GM12878 (cell line): ENCODE measurements around the gene RBM19. TPM values are rescaled to one million over a fixed set of nuclear protein-coding genes. Genes with fewer than 3 reads are reported as not detected.

Experiments
- ATAC-seq: fragments of 200-7000 bp; cut with Tn5 transposase; 3 replicates; pipeline ENCODE4 v1.9.1; 2020; ENCODE audit warnings: mild to moderate bottlenecking, moderate library complexity
- BruUV-seq: library from RNA; stranded (reverse); fragments of 400-500 nt; replicated peaks from 2 replicates; lab custom pipeline; 2021; lab: Mats Ljungman, UMichigan
- CTCF ChIA-PET: fragments of 300-600 bp; sonication (Branson Sonifier 250); formaldehyde crosslinking; extraction: SDS; loops from one replicate; lab custom pipeline; 2021; ENCODE audit warnings: inconsistent platforms; lab: Yijun Ruan, JAX
- POLR2A ChIA-PET: fragments of 350-600 bp; formaldehyde crosslinking; extraction: SDS; loops from one replicate; lab custom pipeline; 2021; ENCODE audit warnings: inconsistent platforms; lab: Charles Lee
- RAD21 ChIA-PET: fragments of 300-600 bp; sonication (Branson Sonifier 250); formaldehyde crosslinking; loops from one replicate; lab custom pipeline; 2023; ENCODE audit warnings: antibody characterized with exemption; ENCODE audit not compliant: unreplicated experiment; lab: Charles Lee
- SMC1A ChIA-PET: fragments of 300-600 bp; sonication (Branson Sonifier 250); formaldehyde crosslinking; loops from one replicate; lab custom pipeline; 2023; ENCODE audit not compliant: unreplicated experiment, uncharacterized antibody; lab: Charles Lee
- DNase-seq: peaks from one replicate; pipeline ENCODE4 v3.0.0-alpha.2; 2011; ENCODE audit warnings: low read depth, low spot score
- FAIRE-seq: peaks from 3 replicates; lab custom pipeline; 2011; peaks lifted over from hg19 to GRCh38; lab: Jason Lieb, UNC
- H2AFZ ChIP-seq: 2 replicates; pipeline ENCODE4 v1.6.0; 2011; ENCODE audit warnings: low read depth, low read length, control low read depth; ENCODE audit not compliant: control insufficient read depth
- H3K27ac ChIP-seq: 2 replicates; pipeline ENCODE4 v1.5.1; 2011; ENCODE audit warnings: control low read depth; ENCODE audit not compliant: control insufficient read depth, insufficient read depth
- H3K27me3 ChIP-seq, 2 experiments: replicated peaks in 1 of 2; 2 replicates each; pipeline versions ENCODE4 v1.6.0 to v1.6.1; 2011; ENCODE audit warnings: low read length in 1 of 2; ENCODE audit not compliant: control insufficient read depth in 2 of 2, insufficient read depth in 2 of 2
- H3K36me3 ChIP-seq, 2 experiments: 2 replicates each; pipeline ENCODE4 v1.5.1; 2011; ENCODE audit warnings: low read length in 1 of 2; ENCODE audit not compliant: control insufficient read depth in 2 of 2, insufficient read depth in 2 of 2
- H3K4me1 ChIP-seq: 2 replicates; pipeline ENCODE4 v1.6.1; 2011; ENCODE audit warnings: mild to moderate bottlenecking, low read length, moderate library complexity, mixed read lengths; ENCODE audit not compliant: control insufficient read depth, insufficient read depth
- H3K4me2 ChIP-seq: 2 replicates; pipeline ENCODE4 v1.6.0; 2011; ENCODE audit warnings: control low read depth; ENCODE audit not compliant: control insufficient read depth, insufficient read depth
- H3K4me3 ChIP-seq: fragments of 200-600 bp; sonication (generic); 2 replicates; pipeline ENCODE4 v1.5.1; 2016
- H3K79me2 ChIP-seq: 2 replicates; pipeline ENCODE4 v1.6.0; 2011; ENCODE audit warnings: low read length; ENCODE audit not compliant: control insufficient read depth, insufficient read depth
- H3K9ac ChIP-seq: 2 replicates; pipeline ENCODE4 v1.8.0; 2011; ENCODE audit warnings: low read length, control low read depth, mixed read lengths; ENCODE audit not compliant: control insufficient read depth, insufficient read depth
- H3K9me3 ChIP-seq: replicated peaks from 3 replicates; pipeline ENCODE4 v1.5.1; 2011; ENCODE audit warnings: mild to moderate bottlenecking, low read length; ENCODE audit not compliant: control insufficient read depth, insufficient read depth
- H4K20me1 ChIP-seq: 2 replicates; pipeline ENCODE4 v1.6.0; 2011; ENCODE audit not compliant: control insufficient read depth, insufficient read depth
- ATF7 ChIP-seq: fragments of 450-650 bp; IDR thresholded peaks from 2 replicates; pipeline ENCODE4 v1.6.1; 2016; ENCODE audit warnings: low read depth, mild to moderate bottlenecking
- BACH1 ChIP-seq: fragments of 450-650 bp; IDR thresholded peaks from 2 replicates; pipeline ENCODE4 v1.6.1; 2017; ENCODE audit warnings: mild to moderate bottlenecking, borderline replicate concordance
- FOS ChIP-seq: IDR thresholded peaks from 3 replicates; pipeline ENCODE4 v1.6.1; 2011; ENCODE audit warnings: borderline replicate concordance; ENCODE audit not compliant: insufficient read length; ENCODE audit errors: extremely low read depth
- GABPA ChIP-seq: IDR thresholded peaks from 2 replicates; pipeline ENCODE4 v1.6.1; 2014; ENCODE audit warnings: antibody characterized with exemption, low read depth, mild to moderate bottlenecking, inconsistent platforms
- IKZF1 ChIP-seq: fragments of 450-650 bp; conservative IDR thresholded peaks from 2 replicates; pipeline ENCODE4 v1.6.1; 2017; ENCODE audit warnings: antibody characterized with exemption, mild to moderate bottlenecking
- MYB ChIP-seq: fragments of 150-350 bp; IDR thresholded peaks from 2 replicates; pipeline ENCODE4 v1.6.1; 2014; ENCODE audit warnings: mild to moderate bottlenecking, low read depth, low read length, borderline replicate concordance
- NFXL1 ChIP-seq: fragments of 450-650 bp; IDR thresholded peaks from 2 replicates; pipeline ENCODE4 v1.6.1; 2017; ENCODE audit warnings: antibody characterized with exemption, mild to moderate bottlenecking, borderline replicate concordance
- RELA ChIP-seq: fragments of 450-650 bp; IDR thresholded peaks from 2 replicates; pipeline ENCODE4 v1.8.0; 2014; ENCODE audit warnings: borderline replicate concordance; ENCODE audit not compliant: partially characterized antibody
- SMARCA5 ChIP-seq: fragments of 450-650 bp; IDR thresholded peaks from 2 replicates; pipeline ENCODE4 v1.6.1; 2017; ENCODE audit warnings: mild to moderate bottlenecking
- ZBTB33 ChIP-seq: fragments of 450-650 bp; IDR thresholded peaks from 2 replicates; pipeline ENCODE4 v1.6.1; 2017; ENCODE audit warnings: mild to moderate bottlenecking
- ZNF217 ChIP-seq: fragments of 450-650 bp; IDR thresholded peaks from 2 replicates; pipeline ENCODE4 v1.6.1; 2017; ENCODE audit warnings: antibody characterized with exemption, mild to moderate bottlenecking
- WGBS: methylation state at CpG from one replicate; pipeline ENCODE4 v1.1.6; 2016; ENCODE audit warnings: low lambda C conversion rate; ENCODE audit not compliant: insufficient replicate concordance, insufficient coverage; ENCODE audit errors: missing lambda C conversion rate; 5-methylcytosine and 5-hydroxymethylcytosine counted together
- in situ Hi-C: fragments of 300-500 bp; cut with MboI; formaldehyde crosslinking; loops from 9 replicates; pipeline ENCODE4 v1.14.3; 2018; ENCODE audit warnings: mixed read lengths
- intact Hi-C: fragments of 100-400 bp; cut with micrococcal nuclease; formaldehyde crosslinking; loops from one replicate; pipeline ENCODE4 v1.14.2; 2022; ENCODE audit not compliant: unreplicated experiment
- polyA plus RNA-seq, 11 experiments: library from polyadenylated mRNA; depleted of rRNA in 4 of 11; unstranded in 6 of 11; stranded (reverse) in 5 of 11; fragments of >200 nt; fragmentation: Nextera tagmentation in 4 of 11; fragmentation: Illumina TruSeq in 1 of 11; extraction: Ambion mirVana in 4 of 11; extraction: Trizol in 1 of 11; gene quantifications; 1 replicate in 1 of 11; 2 replicates in 10 of 11; pipeline versions ENCODE4 v1.2.1 to v1.2.3, GENCODE V29; 2011 to 2016; ENCODE audit warnings: inconsistent platforms in 2 of 11, missing spikeins in 2 of 11, low read depth in 1 of 11
- total RNA-seq, 4 experiments: library from RNA; depleted of rRNA in 3 of 4; stranded (reverse); fragments of >200 nt in 3 of 4; fragmentation: Illumina TruSeq in 1 of 4; extraction: Trizol in 1 of 4; gene quantifications; 2 replicates each; pipeline versions ENCODE4 v1.2.1 to v1.2.3, GENCODE V29; 2013 to 2021

Gene RBM19
- total and polyA plus RNA-seq, 10 of the 15 experiments (the other 5 are each of a cell fraction or from before 2014, with no cell fraction given) = 4.2 to 42.9 (median 28.4) TPM

- Histone ChIP-seq H3K9me3 (no peaks in the 10 kb centered on the region), H3K79me2 (no peaks in the 10 kb centered on the region), H3K27me3 (no peaks in the 10 kb centered on the region), H3K4me2 (no peak overlapping the region), H2AFZ (no peak overlapping the region), H4K20me1 (no peaks in the 10 kb centered on the region), H3K4me3 (no peak overlapping the region), H3K36me3 (no peaks in the 10 kb centered on the region), H3K4me1 (no peaks in the 10 kb centered on the region), H3K9ac (no peak overlapping the region), H3K27ac (no peak overlapping the region)
- in situ Hi-C loops = no loop called here
- no peak for DNase-seq
- WGBS = 66% methylated on average over 28 of the region's 28 CpGs
- ChIA-PET SMC1A (no interaction called here), RAD21 (no interaction called here), POLR2A (no interaction called here), CTCF (no interaction called here)
- no peak for TF ChIP-seq ZNF217
- TF ChIP-seq IKZF1 = no peak
- TF ChIP-seq ATF7 = no peak
- TF ChIP-seq ZBTB33 = no peak
- TF ChIP-seq FOS = no peak
- no peak for TF ChIP-seq SMARCA5
- TF ChIP-seq GABPA = no peak
- no peak for TF ChIP-seq BACH1
- TF ChIP-seq RELA = no peak
- no peak for TF ChIP-seq NFXL1
- TF ChIP-seq MYB = no peak
- no TSS peak for BruUV-seq
- intact Hi-C loops = no loop called here
- no peak for ATAC-seq
- FAIRE-seq = no peak
Observed at GRCh38 chr12:113796066-113796827, 169.9 kb downstream of the RBM19 start.
